ENCODE data around the gene ARHGEF28. TPM values are rescaled to one million over a fixed set of nuclear protein-coding genes. Genes with fewer than 3 reads are reported as not detected.

ARHGEF28 gene
- total RNA-seq, 3 donors from 2014 or later (not counting 1 experiment from before 2014, with no cell fraction given) = 2.3 to 7.1 (median 5.8) TPM

- peak in 1 of 2 donors; percentile 47 for DNase-seq
- no peak overlapping the region for H3K4me3 Mint-ChIP-seq
- peaks cover 9% of the 10 kb centered on the region for H3K4me1 ChIP-seq (ENCODE audit: control insufficient read depth, insufficient read depth, low read length)
- H3K27ac ChIP-seq (ENCODE audit: low read length) = no peak overlapping the region
- H3K9me3 Mint-ChIP-seq = no peaks in the 10 kb centered on the region
- H3K27me3 Mint-ChIP-seq (ENCODE audit: low read depth in 2 of 2) = peaks cover 0 to 5% of the 10 kb centered on the region in 2 donors
- no peaks in the 10 kb centered on the region for H3K36me3 Mint-ChIP-seq
- peak overlapping the region; percentile 22 to 61 for H3K27ac Mint-ChIP-seq
- TF ChIP-seq CTCF (IDR thresholded peaks at IDR 0.05) = no peak
- H3K4me1 Mint-ChIP-seq = peaks cover 11% of the 10 kb centered on the region in 2 donors
- no peak overlapping the region for H3K4me3 ChIP-seq (ENCODE audit: low read length)
- no peaks in the 10 kb centered on the region for H3K9me3 ChIP-seq (ENCODE audit: control insufficient read depth, insufficient read depth, low read length)
- no peaks in the 10 kb centered on the region for H3K36me3 ChIP-seq (ENCODE audit: control insufficient read depth, insufficient read depth, low read length)
- WGBS (ENCODE audit: insufficient coverage) = 42% methylated on average over 10 of the region's 11 CpGs
- intact Hi-C loops (cut with micrococcal nuclease) = no loop called here
- peak; percentile 73 to 81 (median 81) for ATAC-seq
- H3K27me3 ChIP-seq (ENCODE audit: control insufficient read depth, insufficient read depth, low read length) = no peaks in the 10 kb centered on the region
These were observed 170.5 kb downstream of the ARHGEF28 start for GRCh38 chr5:73796164-73797131.

- Histone ChIP-seq H3K27me3 (ENCODE audit: control insufficient read depth, insufficient read depth, low read length) (no peaks in the 10 kb centered on the region), H3K9me3 (ENCODE audit: control insufficient read depth, insufficient read depth, low read length) (no peaks in the 10 kb centered on the region), H3K4me3 (ENCODE audit: low read length) (no peak overlapping the region), H3K4me1 (ENCODE audit: control insufficient read depth, insufficient read depth, low read length) (peaks cover 9% of the 10 kb centered on the region), H3K27ac (ENCODE audit: low read length) (no peak overlapping the region), H3K36me3 (ENCODE audit: control insufficient read depth, insufficient read depth, low read length) (no peaks in the 10 kb centered on the region)
- Mint-ChIP-seq H3K27ac (no peak overlapping the region), H3K4me3 (no peak overlapping the region), H3K9me3 (no peaks in the 10 kb centered on the region), H3K36me3 (no peaks in the 10 kb centered on the region), H3K27me3 (ENCODE audit: low read depth in 2 of 2) (peaks cover 0 to 5% of the 10 kb centered on the region in 2 donors), H3K4me1 (peaks cover 11% of the 10 kb centered on the region in 2 donors)
- ATAC-seq (no peak), DNase-seq (no peak)
- intact Hi-C loops (cut with micrococcal nuclease) = no loop called here
- 88% methylated on average over 1 of the region's 1 CpG for WGBS (ENCODE audit: insufficient coverage)
- TF ChIP-seq CTCF (IDR thresholded peaks at IDR 0.05) = no peak
These were observed 171.1 kb downstream of the ARHGEF28 start for GRCh38 chr5:73797132-73797510.

DNA sequence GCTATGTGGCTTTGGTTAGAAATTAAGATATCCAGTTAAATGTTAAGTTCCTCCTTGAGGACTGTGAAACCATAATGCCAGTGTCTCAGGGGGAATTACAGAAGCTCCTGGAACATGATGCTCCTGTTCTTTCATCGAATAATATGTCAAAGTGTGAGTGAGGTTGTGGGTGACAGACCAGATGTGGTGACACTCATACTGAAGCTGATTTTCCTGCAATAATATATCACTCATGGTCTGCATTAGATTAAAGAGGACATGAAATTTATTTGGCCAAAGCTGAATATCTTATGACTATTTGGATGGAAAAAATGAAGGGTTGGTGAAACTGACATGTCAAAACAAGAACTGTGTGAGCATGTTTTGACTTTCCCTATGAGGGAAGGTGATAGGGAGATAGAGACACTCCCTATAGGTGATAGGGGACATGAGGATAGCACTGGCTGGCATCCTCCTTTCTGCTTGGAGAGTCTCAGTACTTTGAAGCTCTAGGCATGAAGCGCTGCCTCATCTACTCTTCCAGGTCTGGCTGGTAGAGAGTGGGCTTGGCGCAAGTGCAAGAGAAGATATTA is 173.5 kb downstream of the ARHGEF28 start:
- Mint-ChIP-seq H3K4me3 (no peak overlapping the region), H3K36me3 (no peaks in the 10 kb centered on the region), H3K27me3 (ENCODE audit: low read depth in 2 of 2) (peaks cover 0 to 5% of the 10 kb centered on the region in 2 donors), H3K4me1 (peaks cover 11% of the 10 kb centered on the region in 2 donors), H3K27ac (no peak overlapping the region), H3K9me3 (no peaks in the 10 kb centered on the region)
- no peaks in the 10 kb centered on the region for H3K9me3 ChIP-seq (ENCODE audit: control insufficient read depth, insufficient read depth, low read length)
- no peaks in the 10 kb centered on the region for H3K36me3 ChIP-seq (ENCODE audit: control insufficient read depth, insufficient read depth, low read length)
- WGBS (ENCODE audit: insufficient coverage) = 80% methylated on average over 2 of the region's 3 CpGs
- H3K4me3 ChIP-seq (ENCODE audit: low read length) = no peak overlapping the region
- H3K27me3 ChIP-seq (ENCODE audit: control insufficient read depth, insufficient read depth, low read length) = no peaks in the 10 kb centered on the region
- intact Hi-C loops (cut with micrococcal nuclease) = no loop called here
- ATAC-seq (no peak), DNase-seq (no peak)
- no peak for TF ChIP-seq CTCF (IDR thresholded peaks at IDR 0.05)
- H3K27ac ChIP-seq (ENCODE audit: low read length) = no peak overlapping the region
- peaks cover 9% of the 10 kb centered on the region for H3K4me1 ChIP-seq (ENCODE audit: control insufficient read depth, insufficient read depth, low read length)
